ENCODE results near the gene RPL32.

DNA sequence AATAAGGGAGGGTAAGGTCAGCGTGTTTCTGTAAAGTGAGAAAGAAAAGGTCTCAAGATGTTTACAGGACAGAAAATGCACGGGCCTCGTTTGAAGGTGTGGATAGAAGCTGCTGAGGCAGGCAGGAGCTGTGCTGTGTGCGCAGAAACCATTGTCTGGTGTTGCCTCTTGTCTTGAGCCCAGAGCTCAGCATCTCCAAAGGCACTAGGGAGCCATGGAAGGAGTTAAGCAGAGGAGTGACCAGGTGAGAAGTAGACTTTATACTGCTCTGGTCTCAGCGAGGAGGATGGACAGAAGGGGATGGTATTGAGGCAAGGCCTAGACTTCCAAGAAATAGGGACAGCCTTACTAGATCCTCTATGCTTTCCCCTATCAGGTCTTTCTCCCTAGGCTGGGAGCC is 31.9 kb downstream of the RPL32 start:
- TF ChIP-seq, protein P1, sequence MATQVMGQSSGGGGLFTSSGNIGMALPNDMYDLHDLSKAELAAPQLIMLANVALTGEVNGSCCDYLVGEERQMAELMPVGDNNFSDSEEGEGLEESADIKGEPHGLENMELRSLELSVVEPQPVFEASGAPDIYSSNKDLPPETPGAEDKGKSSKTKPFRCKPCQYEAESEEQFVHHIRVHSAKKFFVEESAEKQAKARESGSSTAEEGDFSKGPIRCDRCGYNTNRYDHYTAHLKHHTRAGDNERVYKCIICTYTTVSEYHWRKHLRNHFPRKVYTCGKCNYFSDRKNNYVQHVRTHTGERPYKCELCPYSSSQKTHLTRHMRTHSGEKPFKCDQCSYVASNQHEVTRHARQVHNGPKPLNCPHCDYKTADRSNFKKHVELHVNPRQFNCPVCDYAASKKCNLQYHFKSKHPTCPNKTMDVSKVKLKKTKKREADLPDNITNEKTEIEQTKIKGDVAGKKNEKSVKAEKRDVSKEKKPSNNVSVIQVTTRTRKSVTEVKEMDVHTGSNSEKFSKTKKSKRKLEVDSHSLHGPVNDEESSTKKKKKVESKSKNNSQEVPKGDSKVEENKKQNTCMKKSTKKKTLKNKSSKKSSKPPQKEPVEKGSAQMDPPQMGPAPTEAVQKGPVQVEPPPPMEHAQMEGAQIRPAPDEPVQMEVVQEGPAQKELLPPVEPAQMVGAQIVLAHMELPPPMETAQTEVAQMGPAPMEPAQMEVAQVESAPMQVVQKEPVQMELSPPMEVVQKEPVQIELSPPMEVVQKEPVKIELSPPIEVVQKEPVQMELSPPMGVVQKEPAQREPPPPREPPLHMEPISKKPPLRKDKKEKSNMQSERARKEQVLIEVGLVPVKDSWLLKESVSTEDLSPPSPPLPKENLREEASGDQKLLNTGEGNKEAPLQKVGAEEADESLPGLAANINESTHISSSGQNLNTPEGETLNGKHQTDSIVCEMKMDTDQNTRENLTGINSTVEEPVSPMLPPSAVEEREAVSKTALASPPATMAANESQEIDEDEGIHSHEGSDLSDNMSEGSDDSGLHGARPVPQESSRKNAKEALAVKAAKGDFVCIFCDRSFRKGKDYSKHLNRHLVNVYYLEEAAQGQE (IDR thresholded peaks at IDR 0.05), result no peak
- TF ChIP-seq, protein P2, sequence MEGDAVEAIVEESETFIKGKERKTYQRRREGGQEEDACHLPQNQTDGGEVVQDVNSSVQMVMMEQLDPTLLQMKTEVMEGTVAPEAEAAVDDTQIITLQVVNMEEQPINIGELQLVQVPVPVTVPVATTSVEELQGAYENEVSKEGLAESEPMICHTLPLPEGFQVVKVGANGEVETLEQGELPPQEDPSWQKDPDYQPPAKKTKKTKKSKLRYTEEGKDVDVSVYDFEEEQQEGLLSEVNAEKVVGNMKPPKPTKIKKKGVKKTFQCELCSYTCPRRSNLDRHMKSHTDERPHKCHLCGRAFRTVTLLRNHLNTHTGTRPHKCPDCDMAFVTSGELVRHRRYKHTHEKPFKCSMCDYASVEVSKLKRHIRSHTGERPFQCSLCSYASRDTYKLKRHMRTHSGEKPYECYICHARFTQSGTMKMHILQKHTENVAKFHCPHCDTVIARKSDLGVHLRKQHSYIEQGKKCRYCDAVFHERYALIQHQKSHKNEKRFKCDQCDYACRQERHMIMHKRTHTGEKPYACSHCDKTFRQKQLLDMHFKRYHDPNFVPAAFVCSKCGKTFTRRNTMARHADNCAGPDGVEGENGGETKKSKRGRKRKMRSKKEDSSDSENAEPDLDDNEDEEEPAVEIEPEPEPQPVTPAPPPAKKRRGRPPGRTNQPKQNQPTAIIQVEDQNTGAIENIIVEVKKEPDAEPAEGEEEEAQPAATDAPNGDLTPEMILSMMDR (IDR thresholded peaks at IDR 0.05; ENCODE audit: low read depth, low read length, missing input control), result no peak
- TF ChIP-seq TAF1 (conservative IDR thresholded peaks at IDR 0.05) (no peak), RXRA (IDR thresholded peaks at IDR 0.05) (no peak), FOXA1 (IDR thresholded peaks at IDR 0.05) (no peak), SP1 (IDR thresholded peaks at IDR 0.05) (no peak), YY1 (IDR thresholded peaks at IDR 0.05) (no peak), EGR1 (IDR thresholded peaks at IDR 0.05; ENCODE audit: low read depth in 2 of 2) (no peak), ATF3 (IDR thresholded peaks at IDR 0.05) (no peak), RAD21 (IDR thresholded peaks at IDR 0.05) (no peak), JUND (IDR thresholded peaks at IDR 0.05) (no peak)
- TF ChIP-seq, protein P3, sequence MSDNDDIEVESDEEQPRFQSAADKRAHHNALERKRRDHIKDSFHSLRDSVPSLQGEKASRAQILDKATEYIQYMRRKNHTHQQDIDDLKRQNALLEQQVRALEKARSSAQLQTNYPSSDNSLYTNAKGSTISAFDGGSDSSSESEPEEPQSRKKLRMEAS (IDR thresholded peaks at IDR 0.05), result no peak
